ENCODE results near the gene KCTD1. TPM values are rescaled to one million over a fixed set of nuclear protein-coding genes. Genes with fewer than 3 reads are reported as not detected.

KCTD1 gene
- total and polyA plus RNA-seq, 4 donors: 0.78 to 2.9 (median 2.0) TPM

DNA sequence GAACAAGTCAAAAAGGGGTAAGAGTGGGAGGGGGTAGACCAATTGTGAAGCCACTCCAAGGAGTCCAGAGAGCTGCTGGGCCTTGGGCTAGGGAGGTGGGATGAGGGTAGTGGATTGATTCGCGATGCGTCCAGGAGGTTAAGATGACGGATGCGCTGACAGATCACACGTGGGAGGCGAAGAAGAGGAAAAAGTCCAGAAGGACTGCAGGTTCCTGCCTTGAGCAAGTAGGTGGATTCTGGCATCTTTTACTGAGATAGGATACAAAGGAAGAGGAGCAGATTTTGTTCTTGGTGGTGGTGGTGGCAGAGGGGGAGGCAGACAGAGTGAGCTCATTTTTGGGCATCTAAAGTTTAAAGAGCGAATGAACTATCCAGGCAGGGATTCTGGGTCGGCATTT is 76.5 kb downstream of the KCTD1 start:
- H3K36me3 ChIP-seq (ENCODE audit: control insufficient read depth in 4 of 4, insufficient read depth in 3 of 4, low read depth in 1 of 4, low read length in 3 of 4): no peaks in the 10 kb centered on the region
- 95% methylated on average over 9 of the region's 9 CpGs for WGBS
- no peak for DNase-seq (ENCODE audit: low spot score)
- H3K27me3 ChIP-seq (ENCODE audit: control insufficient read depth in 4 of 4, insufficient read depth in 4 of 4, low read length in 3 of 4): no peaks in the 10 kb centered on the region
- no peak overlapping the region for H3K27ac ChIP-seq (ENCODE audit: low read depth in 1 of 2, low read length in 2 of 2)
- TF ChIP-seq, protein P1, sequence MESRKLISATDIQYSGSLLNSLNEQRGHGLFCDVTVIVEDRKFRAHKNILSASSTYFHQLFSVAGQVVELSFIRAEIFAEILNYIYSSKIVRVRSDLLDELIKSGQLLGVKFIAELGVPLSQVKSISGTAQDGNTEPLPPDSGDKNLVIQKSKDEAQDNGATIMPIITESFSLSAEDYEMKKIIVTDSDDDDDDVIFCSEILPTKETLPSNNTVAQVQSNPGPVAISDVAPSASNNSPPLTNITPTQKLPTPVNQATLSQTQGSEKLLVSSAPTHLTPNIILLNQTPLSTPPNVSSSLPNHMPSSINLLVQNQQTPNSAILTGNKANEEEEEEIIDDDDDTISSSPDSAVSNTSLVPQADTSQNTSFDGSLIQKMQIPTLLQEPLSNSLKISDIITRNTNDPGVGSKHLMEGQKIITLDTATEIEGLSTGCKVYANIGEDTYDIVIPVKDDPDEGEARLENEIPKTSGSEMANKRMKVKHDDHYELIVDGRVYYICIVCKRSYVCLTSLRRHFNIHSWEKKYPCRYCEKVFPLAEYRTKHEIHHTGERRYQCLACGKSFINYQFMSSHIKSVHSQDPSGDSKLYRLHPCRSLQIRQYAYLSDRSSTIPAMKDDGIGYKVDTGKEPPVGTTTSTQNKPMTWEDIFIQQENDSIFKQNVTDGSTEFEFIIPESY (IDR thresholded peaks at IDR 0.05): no peak
- TF ChIP-seq GABPA (IDR thresholded peaks at IDR 0.05 in 1 of 2, conservative IDR thresholded peaks at IDR 0.05 in 1 of 2) (no peak), TAF1 (conservative IDR thresholded peaks at IDR 0.05) (no peak), RAD21 (IDR thresholded peaks at IDR 0.05) (no peak), JUND (IDR thresholded peaks at IDR 0.05) (no peak), FOXA2 (IDR thresholded peaks at IDR 0.05) (no peak), SP1 (IDR thresholded peaks at IDR 0.05) (no peak), NR2F2 (IDR thresholded peaks at IDR 0.05) (no peak), RXRA (IDR thresholded peaks at IDR 0.05) (no peak), EGR1 (IDR thresholded peaks at IDR 0.05; ENCODE audit: low read depth in 2 of 2) (no peak), HNF4A (conservative IDR thresholded peaks at IDR 0.05) (no peak), HNF4G (IDR thresholded peaks at IDR 0.05) (no peak), FOXA1 (IDR thresholded peaks at IDR 0.05) (no peak), YY1 (IDR thresholded peaks at IDR 0.05) (no peak)
- TF ChIP-seq, protein P2, sequence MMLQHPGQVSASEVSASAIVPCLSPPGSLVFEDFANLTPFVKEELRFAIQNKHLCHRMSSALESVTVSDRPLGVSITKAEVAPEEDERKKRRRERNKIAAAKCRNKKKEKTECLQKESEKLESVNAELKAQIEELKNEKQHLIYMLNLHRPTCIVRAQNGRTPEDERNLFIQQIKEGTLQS (IDR thresholded peaks at IDR 0.05): no peak
- TF ChIP-seq, protein P3, sequence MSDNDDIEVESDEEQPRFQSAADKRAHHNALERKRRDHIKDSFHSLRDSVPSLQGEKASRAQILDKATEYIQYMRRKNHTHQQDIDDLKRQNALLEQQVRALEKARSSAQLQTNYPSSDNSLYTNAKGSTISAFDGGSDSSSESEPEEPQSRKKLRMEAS (IDR thresholded peaks at IDR 0.05): no peak
- TF ChIP-seq, protein P4, sequence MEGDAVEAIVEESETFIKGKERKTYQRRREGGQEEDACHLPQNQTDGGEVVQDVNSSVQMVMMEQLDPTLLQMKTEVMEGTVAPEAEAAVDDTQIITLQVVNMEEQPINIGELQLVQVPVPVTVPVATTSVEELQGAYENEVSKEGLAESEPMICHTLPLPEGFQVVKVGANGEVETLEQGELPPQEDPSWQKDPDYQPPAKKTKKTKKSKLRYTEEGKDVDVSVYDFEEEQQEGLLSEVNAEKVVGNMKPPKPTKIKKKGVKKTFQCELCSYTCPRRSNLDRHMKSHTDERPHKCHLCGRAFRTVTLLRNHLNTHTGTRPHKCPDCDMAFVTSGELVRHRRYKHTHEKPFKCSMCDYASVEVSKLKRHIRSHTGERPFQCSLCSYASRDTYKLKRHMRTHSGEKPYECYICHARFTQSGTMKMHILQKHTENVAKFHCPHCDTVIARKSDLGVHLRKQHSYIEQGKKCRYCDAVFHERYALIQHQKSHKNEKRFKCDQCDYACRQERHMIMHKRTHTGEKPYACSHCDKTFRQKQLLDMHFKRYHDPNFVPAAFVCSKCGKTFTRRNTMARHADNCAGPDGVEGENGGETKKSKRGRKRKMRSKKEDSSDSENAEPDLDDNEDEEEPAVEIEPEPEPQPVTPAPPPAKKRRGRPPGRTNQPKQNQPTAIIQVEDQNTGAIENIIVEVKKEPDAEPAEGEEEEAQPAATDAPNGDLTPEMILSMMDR (IDR thresholded peaks at IDR 0.05; ENCODE audit: low read depth, low read length, missing input control): no peak
- TF ChIP-seq, protein P5, sequence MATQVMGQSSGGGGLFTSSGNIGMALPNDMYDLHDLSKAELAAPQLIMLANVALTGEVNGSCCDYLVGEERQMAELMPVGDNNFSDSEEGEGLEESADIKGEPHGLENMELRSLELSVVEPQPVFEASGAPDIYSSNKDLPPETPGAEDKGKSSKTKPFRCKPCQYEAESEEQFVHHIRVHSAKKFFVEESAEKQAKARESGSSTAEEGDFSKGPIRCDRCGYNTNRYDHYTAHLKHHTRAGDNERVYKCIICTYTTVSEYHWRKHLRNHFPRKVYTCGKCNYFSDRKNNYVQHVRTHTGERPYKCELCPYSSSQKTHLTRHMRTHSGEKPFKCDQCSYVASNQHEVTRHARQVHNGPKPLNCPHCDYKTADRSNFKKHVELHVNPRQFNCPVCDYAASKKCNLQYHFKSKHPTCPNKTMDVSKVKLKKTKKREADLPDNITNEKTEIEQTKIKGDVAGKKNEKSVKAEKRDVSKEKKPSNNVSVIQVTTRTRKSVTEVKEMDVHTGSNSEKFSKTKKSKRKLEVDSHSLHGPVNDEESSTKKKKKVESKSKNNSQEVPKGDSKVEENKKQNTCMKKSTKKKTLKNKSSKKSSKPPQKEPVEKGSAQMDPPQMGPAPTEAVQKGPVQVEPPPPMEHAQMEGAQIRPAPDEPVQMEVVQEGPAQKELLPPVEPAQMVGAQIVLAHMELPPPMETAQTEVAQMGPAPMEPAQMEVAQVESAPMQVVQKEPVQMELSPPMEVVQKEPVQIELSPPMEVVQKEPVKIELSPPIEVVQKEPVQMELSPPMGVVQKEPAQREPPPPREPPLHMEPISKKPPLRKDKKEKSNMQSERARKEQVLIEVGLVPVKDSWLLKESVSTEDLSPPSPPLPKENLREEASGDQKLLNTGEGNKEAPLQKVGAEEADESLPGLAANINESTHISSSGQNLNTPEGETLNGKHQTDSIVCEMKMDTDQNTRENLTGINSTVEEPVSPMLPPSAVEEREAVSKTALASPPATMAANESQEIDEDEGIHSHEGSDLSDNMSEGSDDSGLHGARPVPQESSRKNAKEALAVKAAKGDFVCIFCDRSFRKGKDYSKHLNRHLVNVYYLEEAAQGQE (IDR thresholded peaks at IDR 0.05): no peak
- no peaks in the 10 kb centered on the region for H3K4me1 ChIP-seq (ENCODE audit: control insufficient read depth in 4 of 4, insufficient read depth in 4 of 4, low read length in 3 of 4)
- H3K9ac ChIP-seq (ENCODE audit: low read depth in 1 of 2, low read length in 2 of 2): no peak overlapping the region
- no peaks in the 10 kb centered on the region for H3K9me3 ChIP-seq (ENCODE audit: control insufficient read depth in 4 of 4, low read length in 3 of 4)
- no peak overlapping the region for H3K4me3 ChIP-seq (ENCODE audit: low read depth in 1 of 3, low read length in 3 of 3)
